Fibroblast of lung (primary cell): ENCODE measurements around the gene RBMS2. TPM values are rescaled to one million over a fixed set of nuclear protein-coding genes. Genes with fewer than 3 reads are reported as not detected.
A peak's percentile ranks its signal among the peaks of the same experiment; 100 is the strongest.

Experiments used
- DNase-seq, 2 donors: peaks; one replicate each; pipeline versions ENCODE4 v3.0.0 to v3.0.0-alpha.2; 2010; ENCODE audit warnings: low read depth in 2 of 2
- H2AFZ ChIP-seq: 2 replicates; pipeline ENCODE4 v1.5.1; 2012; ENCODE audit warnings: low read length, control low read depth, inconsistent platforms
- H3K27ac ChIP-seq: 2 replicates; pipeline ENCODE4 v1.5.1; 2011; ENCODE audit warnings: low read length, control low read depth; ENCODE audit not compliant: insufficient read depth
- H3K27me3 ChIP-seq: 2 replicates; pipeline ENCODE4 v1.5.1; 2011; ENCODE audit warnings: mild to moderate bottlenecking, low read length; ENCODE audit not compliant: control insufficient read depth, insufficient read depth
- H3K36me3 ChIP-seq: 2 replicates; pipeline ENCODE4 v1.5.1; 2011; ENCODE audit warnings: low read length; ENCODE audit not compliant: control insufficient read depth, insufficient read depth
- H3K4me1 ChIP-seq: 2 replicates; pipeline ENCODE4 v1.5.1; 2011; ENCODE audit warnings: low read length; ENCODE audit not compliant: control insufficient read depth, insufficient read depth; ENCODE audit errors: extremely low read depth
- H3K4me2 ChIP-seq: 2 replicates; pipeline ENCODE4 v1.5.1; 2011; ENCODE audit warnings: low read length, control low read depth; ENCODE audit not compliant: insufficient read depth; ENCODE audit errors: extremely low read depth
- H3K4me3 ChIP-seq, 4 experiments: fragments of 200-600 bp in 1 of 4; sonication (generic) in 1 of 4; replicated peaks in 1 of 4; 2 replicates each; pipeline ENCODE4 v1.5.1; 2011 to 2016; ENCODE audit warnings: low read length in 4 of 4, low read depth in 3 of 4, mild to moderate bottlenecking in 3 of 4, control low read depth in 2 of 4, inconsistent platforms in 1 of 4, mixed read lengths in 1 of 4; ENCODE audit not compliant: insufficient read depth in 1 of 4; ENCODE audit errors: control extremely low read depth in 1 of 4
- H3K79me2 ChIP-seq: 2 replicates; pipeline ENCODE4 v1.5.1; 2012; ENCODE audit warnings: mild to moderate bottlenecking, low read length, inconsistent platforms; ENCODE audit not compliant: control insufficient read depth, insufficient read depth
- H3K9ac ChIP-seq: 2 replicates; pipeline ENCODE4 v1.5.1; 2011; ENCODE audit warnings: mild to moderate bottlenecking, low read length, control low read depth; ENCODE audit not compliant: insufficient read depth
- H3K9me3 ChIP-seq: 2 replicates; pipeline ENCODE4 v1.5.1; 2012; ENCODE audit warnings: low read depth, low read length; ENCODE audit not compliant: control insufficient read depth, insufficient read depth
- H4K20me1 ChIP-seq: 2 replicates; pipeline ENCODE4 v1.5.1; 2011; ENCODE audit warnings: low read length; ENCODE audit not compliant: control insufficient read depth, insufficient read depth; ENCODE audit errors: extremely low read depth
- EZH2 ChIP-seq: IDR thresholded peaks from 2 replicates; pipeline ENCODE4 v1.5.1; 2012; ENCODE audit warnings: low read length, control low read depth, mild to moderate bottlenecking; ENCODE audit errors: missing control alignments
- polyA plus RNA-seq, 2 donors: library from polyadenylated mRNA; depleted of rRNA in 1 of 2; stranded (reverse) in 1 of 2; unstranded in 1 of 2; fragments of >200 nt; gene quantifications; 2 replicates each; pipeline ENCODE4 v1.2.1, GENCODE V29; 2011 to 2012; ENCODE audit warnings: missing spikeins in 1 of 2
- total RNA-seq: library from RNA; depleted of rRNA; stranded (reverse); fragments of >200 nt; gene quantifications from 2 replicates; pipeline ENCODE4 v1.2.1, GENCODE V29; 2014
- TF ChIP-seq, protein P1 (sequence below), 2 donors: IDR thresholded peaks in 1 of 2; conservative IDR thresholded peaks in 1 of 2; 1 replicate in 1 of 2; 2 replicates in 1 of 2; pipeline ENCODE4 v1.5.1; 2011 to 2012; ENCODE audit warnings: low read length in 2 of 2, control low read depth in 1 of 2, inconsistent platforms in 1 of 2, low read depth in 1 of 2, mild to moderate bottlenecking in 1 of 2

The RBMS2 gene
- total and polyA plus RNA-seq, 2 donors (not counting 1 experiment from before 2014, with no cell fraction given) = 23.1 to 66.9 TPM

DNA sequence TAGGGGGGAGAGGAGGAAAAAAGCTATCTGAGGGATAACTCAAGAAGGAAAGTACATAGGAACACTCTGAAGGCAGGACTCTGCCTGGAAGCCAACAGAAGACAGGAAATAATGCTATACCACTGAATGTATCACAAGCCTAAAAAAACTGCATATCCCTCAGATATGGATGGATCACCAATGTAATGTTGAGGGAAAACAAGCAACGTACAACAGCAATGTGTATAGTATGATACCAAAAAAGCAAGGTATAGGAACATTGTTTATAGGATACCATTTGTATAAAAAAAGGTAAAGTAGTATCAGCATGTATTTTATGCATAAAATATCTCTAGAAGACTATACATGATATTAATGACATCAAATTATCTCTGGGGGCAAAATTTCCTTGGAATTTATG, 37.1 kb upstream of the RBMS2 start:
- TF ChIP-seq EZH2 = no peak
- TF ChIP-seq, protein P1, sequence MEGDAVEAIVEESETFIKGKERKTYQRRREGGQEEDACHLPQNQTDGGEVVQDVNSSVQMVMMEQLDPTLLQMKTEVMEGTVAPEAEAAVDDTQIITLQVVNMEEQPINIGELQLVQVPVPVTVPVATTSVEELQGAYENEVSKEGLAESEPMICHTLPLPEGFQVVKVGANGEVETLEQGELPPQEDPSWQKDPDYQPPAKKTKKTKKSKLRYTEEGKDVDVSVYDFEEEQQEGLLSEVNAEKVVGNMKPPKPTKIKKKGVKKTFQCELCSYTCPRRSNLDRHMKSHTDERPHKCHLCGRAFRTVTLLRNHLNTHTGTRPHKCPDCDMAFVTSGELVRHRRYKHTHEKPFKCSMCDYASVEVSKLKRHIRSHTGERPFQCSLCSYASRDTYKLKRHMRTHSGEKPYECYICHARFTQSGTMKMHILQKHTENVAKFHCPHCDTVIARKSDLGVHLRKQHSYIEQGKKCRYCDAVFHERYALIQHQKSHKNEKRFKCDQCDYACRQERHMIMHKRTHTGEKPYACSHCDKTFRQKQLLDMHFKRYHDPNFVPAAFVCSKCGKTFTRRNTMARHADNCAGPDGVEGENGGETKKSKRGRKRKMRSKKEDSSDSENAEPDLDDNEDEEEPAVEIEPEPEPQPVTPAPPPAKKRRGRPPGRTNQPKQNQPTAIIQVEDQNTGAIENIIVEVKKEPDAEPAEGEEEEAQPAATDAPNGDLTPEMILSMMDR (conservative IDR thresholded peaks at IDR 0.05 in 1 of 2, IDR thresholded peaks at IDR 0.05 in 1 of 2; ENCODE audit: low read depth in 1 of 2, low read length in 2 of 2) = no peak
- peaks cover 26% of the 10 kb centered on the region for H3K27me3 ChIP-seq

DNA sequence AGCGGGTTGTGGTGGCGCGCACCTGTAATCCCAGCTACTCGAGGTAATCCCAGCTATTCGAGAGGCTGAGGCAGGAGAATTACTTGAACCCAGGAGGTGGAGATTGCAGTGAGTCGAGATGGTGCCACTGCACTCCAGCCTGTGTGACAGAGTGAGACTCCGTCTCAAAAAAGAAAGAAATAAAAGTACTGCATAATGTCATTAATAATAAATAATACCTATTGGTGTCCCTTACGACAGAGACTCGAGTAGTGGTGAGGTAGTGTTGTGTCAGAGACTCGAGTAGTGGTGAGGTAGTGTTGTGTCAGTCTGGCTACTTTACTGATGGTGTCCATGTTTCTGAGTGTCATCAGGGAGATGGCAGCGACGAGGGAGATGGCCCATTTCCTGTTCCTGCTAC, 34.9 kb upstream of the RBMS2 start:
- H2AFZ ChIP-seq = no peak overlapping the region
- H3K4me1 ChIP-seq = peaks cover 4% of the 10 kb centered on the region
- H4K20me1 ChIP-seq = no peaks in the 10 kb centered on the region
- no peaks in the 10 kb centered on the region for H3K79me2 ChIP-seq
- H3K27ac ChIP-seq = no peak overlapping the region
- H3K27me3 ChIP-seq = peaks cover 41% of the 10 kb centered on the region
- no peaks in the 10 kb centered on the region for H3K9me3 ChIP-seq
- no peak overlapping the region for H3K9ac ChIP-seq
- H3K4me3 ChIP-seq = no peak overlapping the region
- DNase-seq = no peak
- TF ChIP-seq EZH2 = no peak
- TF ChIP-seq, protein P1 (conservative IDR thresholded peaks at IDR 0.05 in 1 of 2, IDR thresholded peaks at IDR 0.05 in 1 of 2; ENCODE audit: low read depth in 1 of 2, low read length in 2 of 2) = no peak
- no peak overlapping the region for H3K4me2 ChIP-seq
- H3K36me3 ChIP-seq = no peaks in the 10 kb centered on the region

More for the DNA sequence above, 37.1 kb upstream of the RBMS2 start:
- Histone ChIP-seq H2AFZ (no peak overlapping the region), H3K9ac (no peak overlapping the region), H4K20me1 (no peaks in the 10 kb centered on the region), H3K4me1 (peaks cover 4% of the 10 kb centered on the region), H3K79me2 (no peaks in the 10 kb centered on the region), H3K4me3 (no peak overlapping the region), H3K36me3 (no peaks in the 10 kb centered on the region), H3K9me3 (no peaks in the 10 kb centered on the region), H3K4me2 (no peak overlapping the region), H3K27ac (no peak overlapping the region)
- no peak for DNase-seq

DNA sequence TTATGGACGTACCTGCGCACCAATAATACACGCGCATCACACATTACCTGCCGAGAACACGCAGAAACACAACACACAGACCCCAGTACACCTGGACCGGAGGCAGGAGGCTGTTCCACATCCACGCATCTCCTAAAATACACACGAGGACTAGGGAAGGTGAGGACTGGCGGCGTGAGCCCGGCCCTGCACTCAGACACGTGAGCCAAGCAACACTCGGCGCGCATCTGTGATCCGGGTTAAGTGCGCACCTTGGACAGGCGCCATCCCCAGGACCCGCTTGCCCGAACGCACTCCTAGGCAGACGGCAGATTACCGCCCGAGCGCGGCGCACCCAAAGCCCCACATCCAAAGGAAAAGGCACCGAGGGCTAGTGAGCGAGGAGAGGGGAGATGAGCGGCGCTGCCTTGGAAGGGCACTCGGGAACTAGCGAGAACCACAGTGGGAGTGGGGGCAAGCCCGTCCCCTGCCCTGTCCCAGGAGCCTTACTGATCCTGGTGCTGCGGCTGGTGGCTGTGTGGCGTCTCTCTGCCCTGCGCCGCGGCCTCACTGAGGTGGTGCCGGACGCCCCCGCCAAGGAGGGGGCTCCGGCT, 34.1 kb upstream of the RBMS2 start:
- no peaks in the 10 kb centered on the region for H3K79me2 ChIP-seq
- peaks cover 41% of the 10 kb centered on the region for H3K27me3 ChIP-seq
- H3K27ac ChIP-seq = no peak overlapping the region
- H3K4me1 ChIP-seq = peaks cover 4% of the 10 kb centered on the region
- no peaks in the 10 kb centered on the region for H4K20me1 ChIP-seq
- no peaks in the 10 kb centered on the region for H3K36me3 ChIP-seq
- no peak overlapping the region for H3K9ac ChIP-seq
- H3K4me2 ChIP-seq = peak overlapping the region; percentile 82
- DNase-seq = peak in 1 of 2 donors; percentile 6
- H3K9me3 ChIP-seq = no peaks in the 10 kb centered on the region
- peak; percentile 74 for TF ChIP-seq EZH2
- TF ChIP-seq, protein P1 (conservative IDR thresholded peaks at IDR 0.05 in 1 of 2, IDR thresholded peaks at IDR 0.05 in 1 of 2; ENCODE audit: low read depth in 1 of 2, low read length in 2 of 2) = no peak
- peak overlapping the region; percentile 53 for H2AFZ ChIP-seq
- H3K4me3 ChIP-seq = peak overlapping the region; percentile 30 to 56 (median 41)
